Measurements from ENCODE around the gene ADGRG6.
"Not testable (repeated sequence)": the region's sequence is repeated elsewhere in the genome, so short reads cannot be mapped to it uniquely, and the experiment has no call there.

Gene ADGRG6

DNA sequence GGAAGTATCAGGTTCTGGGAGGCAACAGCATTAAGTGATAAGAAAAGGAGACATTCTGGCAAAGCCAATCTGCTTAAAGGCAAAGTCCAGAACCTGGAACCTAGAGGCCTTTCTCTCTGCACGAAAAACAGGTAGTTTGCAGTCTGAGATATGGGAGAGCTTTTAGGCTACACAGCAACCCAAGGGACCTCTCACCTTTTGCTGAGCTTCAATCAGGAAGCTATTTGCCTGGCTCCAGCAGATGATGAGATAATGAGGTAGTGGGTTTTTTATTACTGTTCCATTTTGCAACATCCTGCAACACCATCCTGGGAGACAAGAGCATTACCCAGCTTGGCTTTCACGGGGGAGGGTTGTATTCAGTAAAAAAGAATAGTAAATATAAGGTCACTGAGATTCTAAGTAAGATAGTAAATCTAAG, 143.1 kb downstream of the ADGRG6 start:
- DNase-seq (ENCODE audit: low read depth in 2 of 2) = no peak

DNA sequence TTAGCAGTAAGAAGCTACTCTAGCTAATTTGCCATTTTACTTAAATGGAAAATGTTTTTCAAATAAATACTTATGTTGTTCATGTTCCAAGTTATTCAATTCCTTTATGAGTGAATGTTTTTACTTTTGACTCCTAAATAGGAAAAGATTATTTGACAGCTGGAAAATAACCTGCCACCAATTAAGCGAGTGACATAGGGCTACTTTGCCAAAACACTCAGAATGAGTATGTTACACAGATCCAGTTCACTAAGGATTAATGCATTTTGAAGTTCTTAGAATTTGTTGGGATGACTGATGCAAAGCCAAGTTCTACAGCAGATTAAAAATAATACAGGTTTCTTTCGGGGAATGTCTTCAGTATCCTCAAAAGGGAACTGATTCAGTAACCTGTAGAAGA, 144.4 kb downstream of the ADGRG6 start:
- DNase-seq (ENCODE audit: low read depth in 2 of 2) = no peak

DNA sequence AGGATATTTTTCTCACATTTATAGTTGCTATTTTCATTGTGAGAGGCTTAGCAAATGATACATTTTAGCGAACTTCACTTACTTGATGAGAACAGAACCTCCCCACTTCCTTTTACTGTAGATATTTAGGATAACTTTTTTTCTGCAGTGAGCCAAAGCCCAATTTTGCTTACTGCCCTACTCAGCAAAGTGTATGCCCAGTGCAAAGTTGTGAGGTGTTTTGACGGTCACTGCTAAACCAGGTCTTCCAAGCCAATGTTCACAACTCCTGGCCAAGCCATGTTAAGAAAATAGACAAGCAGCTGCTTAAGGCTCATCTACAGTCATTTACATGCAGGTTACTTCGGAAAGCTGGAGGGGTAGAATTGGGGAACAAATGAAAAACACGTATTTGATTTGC, 144.8 kb downstream of the ADGRG6 start:
- DNase-seq (ENCODE audit: low read depth in 2 of 2) = no peak

DNA sequence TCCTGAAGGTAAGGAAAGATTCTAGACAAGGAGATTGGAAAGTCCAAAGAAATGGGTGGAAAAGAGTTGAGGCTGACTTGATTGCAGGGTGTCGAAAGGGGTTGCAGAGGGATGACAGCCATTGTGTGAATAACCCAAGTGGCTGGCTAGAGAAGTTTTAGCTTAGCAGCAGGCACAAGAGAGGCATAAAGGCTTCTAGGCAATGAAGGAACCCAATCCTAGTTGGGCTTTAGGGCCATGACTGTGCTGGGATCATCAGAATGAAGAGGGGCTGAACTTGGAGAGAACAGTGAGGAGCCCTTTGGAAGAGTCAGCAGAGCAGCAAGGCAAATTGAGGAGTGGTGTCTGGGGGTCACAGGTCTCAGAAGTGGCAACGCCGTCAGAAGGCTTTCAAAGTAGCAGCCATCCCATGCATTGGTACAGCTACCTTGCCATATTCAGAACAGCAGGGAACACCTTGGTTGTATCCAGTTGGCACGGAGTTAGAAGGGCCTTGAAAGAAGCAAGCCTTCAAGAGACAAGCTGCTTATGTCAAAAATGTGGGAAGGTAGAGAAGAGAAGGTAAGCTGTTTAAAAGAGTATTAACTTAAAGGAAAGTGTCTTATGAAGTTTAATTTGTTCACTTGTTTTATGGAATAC, 146.4 kb downstream of the ADGRG6 start:
- DNase-seq (ENCODE audit: low read depth in 2 of 2) = no peak

DNA sequence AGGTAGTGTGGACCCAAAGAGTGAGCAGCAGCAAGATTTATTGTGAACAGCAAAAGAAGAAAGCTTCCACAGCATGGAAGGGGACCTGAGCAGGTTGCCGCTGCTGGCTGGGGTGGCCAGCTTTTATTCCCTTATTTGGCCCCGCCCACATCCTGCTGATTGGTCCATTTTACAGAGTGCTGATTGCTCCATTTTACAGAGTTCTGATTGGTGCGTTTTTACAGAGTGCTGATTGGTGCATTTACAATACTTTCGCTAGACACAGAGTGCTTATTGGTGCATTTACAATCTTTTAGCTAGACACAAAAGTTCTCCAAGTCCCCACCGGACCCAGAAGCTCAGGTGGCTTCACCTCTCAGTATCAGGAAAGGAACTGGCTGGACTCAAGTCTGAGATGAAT, 149.0 kb downstream of the ADGRG6 start:
- not testable (repeated sequence) for DNase-seq (ENCODE audit: low read depth in 2 of 2)

DNA sequence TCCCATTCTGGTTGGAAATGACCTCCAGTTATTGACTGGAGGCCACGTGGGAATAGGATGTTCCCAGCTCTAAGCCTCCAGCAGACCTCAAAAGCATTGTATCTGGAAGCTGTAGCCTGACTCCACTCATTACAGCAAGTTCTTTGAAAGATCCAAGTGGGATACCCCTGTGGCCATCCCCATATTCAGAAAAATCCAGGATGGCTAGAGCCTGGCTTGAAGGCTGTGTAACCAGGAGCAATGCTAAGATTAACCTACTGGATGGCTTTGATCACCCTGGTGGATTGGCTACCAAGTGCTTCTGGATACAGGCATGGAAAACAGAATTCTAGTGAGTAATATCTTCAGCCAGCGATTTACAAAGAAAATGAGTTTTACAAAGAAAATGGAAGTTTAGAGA, 151.2 kb downstream of the ADGRG6 start:
- no peak for DNase-seq (ENCODE audit: low read depth in 2 of 2)

DNA sequence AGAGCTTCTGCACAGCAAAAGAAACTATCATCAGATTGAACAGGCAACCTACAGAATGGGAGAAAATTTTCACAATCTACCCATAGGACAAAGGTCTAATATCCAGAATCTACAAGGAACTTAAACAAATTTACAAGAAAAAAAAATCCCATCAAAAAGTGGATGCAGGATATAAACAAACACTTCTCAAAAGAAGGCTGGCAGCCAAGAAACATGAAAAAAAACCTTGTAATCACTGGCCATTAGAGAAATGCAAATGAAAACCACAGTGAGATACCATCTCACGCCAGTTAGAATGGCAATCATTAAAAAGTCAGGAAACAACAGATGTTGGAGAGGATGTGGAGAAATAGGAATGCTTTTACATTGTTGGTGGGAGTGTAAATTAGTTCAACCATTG, 152.4 kb downstream of the ADGRG6 start:
- not testable (repeated sequence) for DNase-seq (ENCODE audit: low read depth in 2 of 2)

DNA sequence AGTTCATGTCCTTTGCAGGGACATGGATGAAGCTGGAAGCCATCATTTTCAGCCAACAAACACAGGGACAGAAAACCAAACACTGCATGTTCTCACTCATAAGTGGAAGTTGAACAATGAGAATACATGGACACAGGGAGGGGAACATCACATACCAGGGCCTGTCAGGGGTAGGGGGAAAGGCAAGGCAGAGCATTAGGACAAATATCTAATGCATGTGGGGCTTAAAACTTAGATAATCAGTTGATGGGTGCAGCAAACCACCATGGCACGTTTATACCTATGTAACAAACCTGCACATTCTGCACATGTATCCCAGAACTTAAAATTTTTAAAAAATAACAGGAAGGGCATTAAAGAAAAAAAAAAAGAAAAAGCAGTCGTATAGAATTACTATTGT, 153.0 kb downstream of the ADGRG6 start:
- not testable (repeated sequence) for DNase-seq (ENCODE audit: low read depth in 2 of 2)

DNA sequence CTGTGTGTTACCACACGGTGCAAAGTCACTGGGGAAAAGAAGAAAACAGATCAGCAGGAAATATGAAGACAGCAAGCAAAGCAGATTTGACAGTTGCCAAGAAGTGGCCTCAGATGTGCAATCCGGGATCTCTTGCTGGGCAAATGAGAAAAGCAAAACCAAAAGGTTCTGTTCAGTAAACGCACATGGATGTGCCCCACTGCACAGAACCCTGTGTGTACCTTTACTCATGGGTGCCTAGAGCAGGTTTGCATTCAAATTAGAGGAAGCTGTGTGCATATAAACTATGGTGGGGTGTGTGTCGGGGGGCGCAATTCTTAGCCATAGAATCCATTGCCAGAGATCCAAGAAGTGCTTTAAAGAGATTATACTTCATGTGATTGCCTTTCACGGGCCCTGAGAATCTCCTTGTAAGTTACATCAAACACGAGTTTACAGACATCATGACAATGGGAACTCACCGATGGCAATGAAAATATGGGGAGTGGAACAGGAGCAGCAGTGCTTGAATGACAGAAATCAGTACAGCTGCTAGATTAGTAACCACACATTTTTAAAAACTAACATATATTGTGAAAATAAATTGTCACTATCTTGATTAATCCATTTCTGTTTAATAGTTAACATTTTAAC, 154.3 kb downstream of the ADGRG6 start:
- DNase-seq (ENCODE audit: low read depth in 2 of 2) = no peak

DNA sequence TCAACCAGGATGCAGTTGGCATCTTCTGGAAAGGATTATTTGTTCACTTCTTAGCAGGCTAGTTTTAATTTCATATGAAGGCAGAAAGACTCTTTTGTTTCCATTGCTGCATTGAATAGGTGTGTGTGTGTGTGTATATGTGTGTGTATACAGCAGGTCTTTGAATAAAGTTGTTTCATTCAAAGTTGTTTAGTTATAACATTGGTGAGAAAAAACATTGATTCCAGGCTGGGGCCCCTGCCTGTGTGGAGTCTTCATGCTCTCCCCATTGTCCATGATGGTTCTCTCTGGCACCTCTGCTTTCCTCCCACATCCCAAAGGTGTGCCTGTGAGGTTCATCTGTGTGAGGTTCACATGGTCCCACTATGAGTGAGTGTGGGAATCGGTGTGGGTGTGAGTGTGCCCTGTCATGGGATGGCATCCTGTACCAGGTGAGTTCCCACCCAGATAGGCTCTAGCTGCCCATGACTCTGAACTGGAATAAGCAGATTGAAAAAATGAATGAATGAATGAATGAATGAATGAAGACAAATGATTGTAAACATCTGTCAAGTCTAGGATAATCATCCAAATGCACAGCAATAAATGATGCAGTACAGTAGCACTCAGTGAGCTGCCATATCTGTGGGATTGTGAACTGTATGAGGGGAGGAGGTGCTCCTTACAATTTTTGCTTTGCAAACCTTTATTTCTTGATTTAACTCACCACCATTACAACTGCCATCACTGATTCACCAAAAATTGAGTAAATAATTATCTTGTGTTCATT, 156.0 kb downstream of the ADGRG6 start:
- DNase-seq (ENCODE audit: low read depth in 2 of 2) = no peak

DNA sequence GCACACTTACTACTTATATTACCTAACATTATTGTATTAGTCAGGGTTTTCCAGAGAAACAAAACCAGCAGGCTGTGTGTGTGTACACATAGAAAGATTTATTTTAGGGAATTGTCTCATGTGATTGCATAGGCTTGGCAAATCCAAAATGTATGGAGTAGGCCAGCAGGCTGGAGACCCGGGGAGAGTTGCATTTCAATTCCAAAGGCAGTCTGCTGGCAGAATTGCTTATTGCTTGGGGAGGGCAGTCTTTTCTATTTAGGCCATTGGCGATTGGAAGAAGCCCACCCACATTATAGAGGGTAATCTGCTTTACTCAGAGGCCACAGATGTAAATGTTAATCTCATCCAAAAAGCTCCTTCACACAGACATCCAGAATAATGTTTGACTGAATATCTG, 157.0 kb downstream of the ADGRG6 start:
- DNase-seq (ENCODE audit: low read depth in 2 of 2) = no peak

DNA sequence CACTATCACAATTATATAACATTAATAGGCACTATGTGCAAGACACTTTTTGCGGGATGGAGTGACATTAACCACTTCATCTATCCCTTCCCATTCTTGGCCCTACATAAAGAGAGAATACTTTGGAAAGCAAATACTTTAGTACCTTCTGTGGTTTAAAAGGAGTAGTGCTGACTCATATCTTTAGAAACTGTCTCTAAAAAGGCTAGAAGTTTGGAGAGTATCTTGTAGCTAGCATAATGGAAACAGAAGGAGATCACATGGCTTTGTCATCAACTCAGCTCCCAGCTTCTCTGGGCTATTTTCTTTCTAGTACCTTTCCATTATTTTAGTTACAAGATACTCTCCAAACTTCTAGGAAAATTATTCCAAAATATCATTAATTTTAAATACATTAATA, 157.5 kb downstream of the ADGRG6 start:
- no peak for DNase-seq (ENCODE audit: low read depth in 2 of 2)

DNA sequence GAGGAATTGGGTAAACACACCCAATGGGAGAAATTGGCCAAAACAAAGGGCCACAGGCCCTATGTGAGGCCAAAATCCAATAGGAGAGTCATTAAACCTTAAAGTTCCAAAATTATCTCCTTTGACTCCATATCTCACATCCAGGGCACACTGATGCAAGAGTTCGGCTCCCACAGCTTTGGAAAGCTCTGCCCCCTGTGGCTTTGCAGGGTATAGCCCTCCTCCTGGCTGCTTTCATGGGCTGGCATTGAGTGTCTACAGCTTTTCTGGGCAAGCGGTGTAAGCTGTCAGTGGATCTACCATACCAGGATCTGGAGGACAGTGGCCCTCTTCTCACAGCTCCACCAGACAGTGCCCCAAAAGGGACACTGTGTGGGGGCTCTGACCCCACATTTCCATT, 160.5 kb downstream of the ADGRG6 start:
- DNase-seq (ENCODE audit: low read depth in 2 of 2) = no peak

DNA sequence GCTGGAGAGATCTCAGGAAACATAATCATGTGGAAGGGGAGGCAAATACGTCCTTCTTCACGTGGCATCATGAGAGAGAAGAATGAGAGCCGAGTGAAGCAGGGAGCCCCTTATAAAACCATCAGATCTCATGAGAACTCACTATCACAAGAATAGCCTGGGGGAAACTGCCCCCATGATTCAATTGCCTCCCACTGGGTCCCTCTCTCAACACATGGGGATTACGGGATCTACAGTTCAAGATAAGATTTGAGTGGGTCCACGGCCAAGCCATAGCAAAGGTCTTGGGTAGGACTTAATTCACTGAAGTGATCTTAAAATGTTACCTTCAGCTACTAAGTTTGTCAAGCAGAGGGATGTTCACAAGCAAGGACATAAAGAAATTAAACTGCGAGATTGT, 162.2 kb downstream of the ADGRG6 start:
- DNase-seq (ENCODE audit: low read depth in 2 of 2) = no peak

DNA sequence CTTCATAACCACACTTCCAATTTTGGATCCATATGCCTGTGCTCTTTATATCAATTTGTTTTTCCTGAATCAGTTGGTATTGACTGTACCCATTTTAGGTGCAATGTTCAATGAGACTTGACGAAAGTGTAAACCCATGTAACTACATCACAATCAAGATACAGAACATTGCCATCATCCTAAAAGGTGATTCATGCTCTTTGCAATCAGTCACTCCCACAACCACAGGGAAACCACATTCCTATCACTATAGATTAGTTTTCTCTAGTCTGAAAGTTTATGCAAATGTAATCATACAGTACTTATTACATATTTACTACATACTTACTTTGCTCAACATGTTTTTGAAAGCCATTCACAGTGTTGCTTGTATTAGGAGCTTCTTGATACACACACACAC, 167.4 kb downstream of the ADGRG6 start:
- no peak for DNase-seq (ENCODE audit: low read depth in 2 of 2)

DNA sequence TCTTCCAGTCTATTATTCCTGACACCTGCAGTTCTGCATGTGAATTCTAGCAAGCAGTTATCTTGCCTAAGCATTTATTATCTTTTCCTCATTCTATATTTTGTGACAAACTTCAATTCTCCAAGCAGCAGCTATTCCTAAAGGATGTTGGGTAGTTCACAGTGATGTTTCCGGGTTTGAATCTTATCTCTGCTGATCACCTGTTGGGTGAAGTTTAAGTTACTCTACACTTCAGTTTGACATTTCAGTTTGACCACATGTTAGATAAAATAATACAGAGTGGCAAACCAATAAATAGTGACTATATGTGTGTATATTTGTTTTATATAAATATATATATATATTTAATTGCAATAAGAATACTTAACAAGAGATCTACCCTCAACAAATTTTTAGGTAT, 168.6 kb downstream of the ADGRG6 start:
- DNase-seq (ENCODE audit: low read depth in 2 of 2) = no peak

DNA sequence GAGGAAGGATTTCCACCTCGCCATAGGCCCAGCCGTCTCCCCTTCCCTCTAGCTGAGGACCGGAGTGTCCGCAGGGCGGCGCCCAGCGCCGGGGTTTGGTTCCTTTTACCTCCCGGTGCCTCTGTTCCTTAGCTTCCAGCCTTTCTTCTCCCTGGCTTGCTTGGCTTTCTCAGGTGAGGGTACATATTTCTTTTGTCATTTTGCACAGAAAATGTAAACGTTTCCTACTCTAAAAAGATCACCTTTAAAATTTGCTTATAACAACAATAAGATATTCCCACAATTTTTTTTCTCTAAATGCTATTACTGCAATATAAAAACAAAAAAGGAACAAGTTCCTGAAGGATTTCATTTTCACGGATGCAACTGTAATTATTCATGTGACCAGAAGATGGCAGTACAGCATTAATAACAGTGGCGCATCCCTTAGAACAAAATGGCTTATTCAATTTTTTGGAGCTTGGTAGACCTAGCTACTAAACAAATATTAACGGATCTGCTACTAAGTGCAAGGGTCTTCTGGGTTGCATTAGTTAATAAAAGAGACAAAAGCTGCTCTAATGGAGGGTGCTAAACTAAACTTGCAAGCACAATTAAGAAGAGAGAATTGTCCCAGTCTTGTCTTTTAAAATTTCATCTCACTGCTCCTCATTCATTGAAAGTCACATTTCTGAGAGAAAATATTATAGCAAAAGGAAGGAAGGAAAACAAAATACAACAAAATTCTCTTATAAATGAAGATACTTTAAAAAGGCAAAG, 172.9 kb downstream of the ADGRG6 start:
- DNase-seq (ENCODE audit: low read depth in 2 of 2) = no peak

DNA sequence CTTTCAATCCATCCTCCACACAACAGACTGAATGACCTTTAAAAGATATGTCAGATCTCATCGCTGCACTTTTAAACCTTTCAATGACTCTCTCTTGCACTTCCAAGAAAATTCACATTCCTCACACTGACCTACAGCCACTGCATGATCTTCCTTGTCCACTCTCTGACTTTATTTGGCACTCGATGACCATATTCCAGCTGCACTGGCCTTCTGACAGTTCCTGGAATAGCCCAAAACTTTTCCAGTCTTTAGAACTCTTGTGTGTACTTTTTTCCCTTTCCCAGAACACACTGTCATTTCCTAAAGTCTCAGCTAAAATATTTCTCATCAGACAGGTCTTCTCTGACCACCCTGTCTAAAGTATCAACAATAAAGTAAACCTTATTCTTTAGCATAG, 174.6 kb downstream of the ADGRG6 start:
- no peak for DNase-seq (ENCODE audit: low read depth in 2 of 2)

DNA sequence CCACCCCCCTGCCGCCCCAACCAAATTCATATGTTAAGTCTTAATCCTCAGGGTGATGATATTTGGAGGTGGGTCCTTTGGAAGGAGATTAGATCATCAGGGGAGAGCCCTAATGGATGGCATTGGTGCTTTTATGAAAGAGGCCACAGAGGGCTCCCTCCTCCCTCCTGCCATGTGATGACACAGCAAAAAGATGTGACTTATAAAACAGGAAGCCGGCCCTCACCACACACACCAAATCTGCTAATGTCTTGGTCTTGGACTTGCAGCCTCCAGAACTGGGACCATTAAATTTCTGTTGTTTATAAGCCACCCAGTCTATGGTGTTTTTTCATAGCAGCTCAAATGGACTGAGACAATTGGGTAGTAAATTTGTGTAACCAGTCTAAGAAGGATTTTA, 176.3 kb downstream of the ADGRG6 start:
- DNase-seq (ENCODE audit: low read depth in 2 of 2) = no peak

DNA sequence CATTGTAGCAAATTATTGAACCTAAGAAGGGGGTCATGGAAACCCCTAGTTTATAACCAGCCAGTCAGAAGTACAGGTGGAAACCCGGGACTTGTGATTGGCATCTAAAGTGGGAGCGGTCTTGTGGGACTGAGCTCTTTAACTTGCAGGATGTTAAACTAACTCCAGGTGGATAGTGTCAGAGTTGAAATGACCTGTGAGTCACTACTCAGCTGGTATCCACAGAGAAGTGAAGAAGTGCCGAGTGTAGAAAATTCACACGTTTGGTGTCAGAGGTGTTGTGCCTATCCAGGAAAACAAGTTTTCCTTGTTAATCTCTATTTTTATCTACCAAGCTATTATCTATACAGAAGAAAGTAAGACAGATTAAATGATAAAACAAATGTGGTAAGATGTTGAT, 179.7 kb downstream of the ADGRG6 start:
- DNase-seq (ENCODE audit: low read depth in 2 of 2) = no peak

DNA sequence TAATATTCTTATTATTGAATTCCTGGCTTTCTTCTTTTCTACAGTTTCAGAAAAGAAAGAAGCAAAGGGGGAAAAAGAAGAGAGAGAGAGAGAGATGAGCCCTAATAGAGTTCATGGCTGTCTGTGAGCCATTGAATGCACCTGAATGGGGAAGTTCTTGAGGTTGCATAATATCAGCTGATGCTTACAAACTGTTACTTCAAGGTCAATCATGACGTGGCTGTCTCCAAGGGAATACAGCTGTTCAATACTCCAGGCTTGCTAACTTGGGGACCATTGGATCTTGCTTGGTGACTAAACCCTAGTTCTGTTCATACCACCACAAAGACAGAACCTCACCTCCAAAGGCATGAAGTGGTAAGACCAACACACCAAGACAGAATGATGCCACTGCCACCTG, 180.4 kb downstream of the ADGRG6 start:
- no peak for DNase-seq (ENCODE audit: low read depth in 2 of 2)

DNA sequence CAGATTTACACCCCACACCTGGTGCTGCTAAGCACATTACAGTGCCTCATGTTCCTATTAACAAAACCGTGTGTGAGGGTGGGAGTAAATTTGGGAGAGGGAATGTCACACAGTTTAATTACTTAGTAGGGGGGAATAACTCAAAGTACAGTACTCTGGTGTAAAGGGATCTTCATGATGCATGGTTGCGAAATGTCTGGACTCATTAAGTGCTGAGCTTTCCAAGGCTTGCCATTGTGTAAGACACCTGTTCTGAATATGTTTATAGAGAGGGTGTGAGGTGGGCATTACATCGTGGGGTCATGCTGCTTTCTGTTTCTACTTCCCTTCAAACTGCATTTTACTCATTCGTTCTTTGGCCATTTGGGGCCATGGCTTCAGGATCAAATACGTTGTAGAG, 181.2 kb downstream of the ADGRG6 start:
- no peak for DNase-seq (ENCODE audit: low read depth in 2 of 2)

DNA sequence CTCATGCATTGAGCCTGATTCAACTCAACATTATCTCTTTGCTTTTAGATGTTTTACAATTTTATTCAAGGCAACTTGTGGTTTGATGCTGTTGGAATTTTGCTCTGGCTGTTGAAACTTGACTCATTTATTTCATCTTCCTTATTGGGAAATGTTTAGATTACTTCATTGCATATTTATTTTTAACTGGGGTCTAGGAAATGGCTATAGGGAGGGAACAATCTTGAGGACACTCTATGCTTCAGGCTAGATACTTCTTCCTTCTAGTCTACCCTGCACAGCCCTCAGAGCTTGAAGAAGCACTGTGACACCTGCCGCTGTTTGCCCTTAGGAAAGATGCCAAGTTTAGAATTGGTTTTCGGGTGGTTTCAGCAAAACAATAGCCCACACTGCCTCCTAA, 183.4 kb downstream of the ADGRG6 start:
- no peak for DNase-seq (ENCODE audit: low read depth in 2 of 2)

Measured in stimulated activated CD8-positive, alpha-beta memory T cell treated with anti-CD3 and anti-CD28 coated beads, Interleukin-7, amount 100 ng/mL, for 4 hours (primary cell).